ENCODE measurements around the gene KDM5A.

- TF ChIP-seq CTCF (optimal IDR thresholded peaks at IDR 0.05 in 1 of 3, IDR thresholded peaks at IDR 0.05 in 1 of 3, conservative IDR thresholded peaks at IDR 0.05 in 1 of 3; ENCODE audit: extremely low read depth in 1 of 3, insufficient read depth in 2 of 3, low read length in 3 of 3) (no peak), EZH2 (IDR thresholded peaks at IDR 0.05; ENCODE audit: low read length) (no peak)
Observed at GRCh38 chr12:234019-234418, 155.1 kb downstream of the KDM5A start.

All from keratinocyte (primary cell).